Liver (tissue), 9 donors: Measurements from ENCODE around the gene TRIP12. TPM values are rescaled to one million over a fixed set of nuclear protein-coding genes. Genes with fewer than 3 reads are reported as not detected.

Experiments used
- DNase-seq: peaks from one replicate; pipeline ENCODE4 v3.0.0-alpha.2; 2017; ENCODE audit warnings: low spot score
- H3K27ac ChIP-seq, 2 donors: one replicate each; pipeline ENCODE4 v1.7.0; 2013; ENCODE audit warnings: inconsistent platforms in 2 of 2, low read length in 2 of 2, control low read depth in 1 of 2, low read depth in 1 of 2, mild to moderate bottlenecking in 1 of 2
- H3K27me3 ChIP-seq, 4 donors: one replicate each; pipeline versions ENCODE4 v1.6.1 to v1.7.0; 2013; ENCODE audit warnings: low read length in 3 of 4, inconsistent platforms in 1 of 4, mild to moderate bottlenecking in 1 of 4, moderate library complexity in 1 of 4; ENCODE audit not compliant: control insufficient read depth in 4 of 4, insufficient read depth in 4 of 4
- H3K36me3 ChIP-seq, 4 donors: one replicate each; pipeline versions ENCODE4 v1.6.1 to v1.7.0; 2013; ENCODE audit warnings: low read length in 3 of 4, mild to moderate bottlenecking in 3 of 4, low read depth in 1 of 4, moderate library complexity in 1 of 4; ENCODE audit not compliant: control insufficient read depth in 4 of 4, insufficient read depth in 3 of 4
- H3K4me1 ChIP-seq, 4 donors: one replicate each; pipeline versions ENCODE4 v1.6.1 to v1.7.0; 2013; ENCODE audit warnings: low read length in 3 of 4, mild to moderate bottlenecking in 3 of 4, moderate library complexity in 1 of 4; ENCODE audit not compliant: control insufficient read depth in 4 of 4, insufficient read depth in 4 of 4
- H3K4me3 ChIP-seq, 3 donors: one replicate each; pipeline versions ENCODE4 v1.6.1 to v1.7.0; 2013; ENCODE audit warnings: low read length in 3 of 3, control low read depth in 1 of 3, low read depth in 1 of 3, mild to moderate bottlenecking in 1 of 3
- H3K9ac ChIP-seq, 2 donors: one replicate each; pipeline ENCODE4 v1.7.0; 2013; ENCODE audit warnings: low read length in 2 of 2, mild to moderate bottlenecking in 2 of 2, moderate library complexity in 2 of 2, control low read depth in 1 of 2, low read depth in 1 of 2
- H3K9me3 ChIP-seq, 4 donors: one replicate each; pipeline versions ENCODE4 v1.6.1 to v1.7.0; 2013; ENCODE audit warnings: low read length in 3 of 4; ENCODE audit not compliant: control insufficient read depth in 4 of 4
- ATF3 ChIP-seq: IDR thresholded peaks from 2 replicates; pipeline ENCODE4 v1.6.1; 2016; ENCODE audit warnings: antibody characterized with exemption
- CTCF ChIP-seq: fragments of 150-350 bp; IDR thresholded peaks from 2 replicates; pipeline ENCODE4 v1.5.1; 2017; ENCODE audit warnings: improper control_type of control experiment, low read depth, low read length; ENCODE audit not compliant: missing input control
- EGR1 ChIP-seq, 2 donors: IDR thresholded peaks; 2 replicates each; pipeline ENCODE4 v1.6.1; 2016 to 2018; ENCODE audit warnings: antibody characterized with exemption in 2 of 2, low read depth in 2 of 2
- FOXA1 ChIP-seq: IDR thresholded peaks from 2 replicates; pipeline ENCODE4 v1.6.1; 2016; ENCODE audit warnings: antibody characterized with exemption
- FOXA2 ChIP-seq: IDR thresholded peaks from 2 replicates; pipeline ENCODE4 v1.6.1; 2016; ENCODE audit warnings: antibody characterized with exemption
- GABPA ChIP-seq, 2 donors: IDR thresholded peaks in 1 of 2; conservative IDR thresholded peaks in 1 of 2; 2 replicates each; pipeline ENCODE4 v1.6.1; 2016; ENCODE audit warnings: antibody characterized with exemption in 2 of 2, mild to moderate bottlenecking in 1 of 2, moderate library complexity in 1 of 2
- HNF4A ChIP-seq, 2 donors: conservative IDR thresholded peaks; 2 replicates each; pipeline ENCODE4 v1.6.1; 2016; ENCODE audit warnings: antibody characterized with exemption in 2 of 2, mild to moderate bottlenecking in 2 of 2
- HNF4G ChIP-seq: IDR thresholded peaks from 2 replicates; pipeline ENCODE4 v1.6.1; 2016; ENCODE audit warnings: antibody characterized with exemption
- JUND ChIP-seq, 2 donors: IDR thresholded peaks; 2 replicates each; pipeline ENCODE4 v1.6.1; 2016; ENCODE audit warnings: antibody characterized with exemption in 2 of 2
- MAX ChIP-seq: IDR thresholded peaks from 2 replicates; pipeline ENCODE4 v1.6.1; 2016; ENCODE audit warnings: antibody characterized with exemption
- NR2F2 ChIP-seq: IDR thresholded peaks from 2 replicates; pipeline ENCODE4 v1.6.1; 2016; ENCODE audit warnings: antibody characterized with exemption
- RAD21 ChIP-seq, 2 donors: IDR thresholded peaks; 2 replicates each; pipeline ENCODE4 v1.6.1; 2016; ENCODE audit warnings: antibody characterized with exemption in 2 of 2, mild to moderate bottlenecking in 2 of 2
- REST ChIP-seq: IDR thresholded peaks from 2 replicates; pipeline ENCODE4 v1.6.1; 2016; ENCODE audit warnings: antibody characterized with exemption, mild to moderate bottlenecking
- RXRA ChIP-seq, 2 donors: IDR thresholded peaks; 2 replicates each; pipeline ENCODE4 v1.6.1; 2017 to 2018; ENCODE audit warnings: antibody characterized with exemption in 2 of 2, mild to moderate bottlenecking in 1 of 2
- SP1 ChIP-seq: IDR thresholded peaks from 2 replicates; pipeline ENCODE4 v1.6.1; 2018; ENCODE audit warnings: antibody characterized with exemption, mild to moderate bottlenecking
- TAF1 ChIP-seq: conservative IDR thresholded peaks from 2 replicates; pipeline ENCODE4 v1.6.1; 2016; ENCODE audit warnings: antibody characterized with exemption, mild to moderate bottlenecking
- YY1 ChIP-seq: IDR thresholded peaks from 2 replicates; pipeline ENCODE4 v1.6.1; 2016; ENCODE audit warnings: antibody characterized with exemption, mild to moderate bottlenecking
- ZBTB33 ChIP-seq: IDR thresholded peaks from 2 replicates; pipeline ENCODE4 v1.6.1; 2016; ENCODE audit warnings: antibody characterized with exemption
- WGBS: extraction: QIAGEN DNeasy Blood & Tissue Kit; methylation state at CpG from one replicate; pipeline ENCODE4 v1.1.7; 2013; 5-methylcytosine and 5-hydroxymethylcytosine counted together
- polyA plus RNA-seq, 2 donors: library from polyadenylated mRNA; stranded (reverse) in 1 of 2; unstranded in 1 of 2; fragments of 200-250 nt in 1 of 2; fragments of >200 nt in 1 of 2; fragmentation: Nextera tagmentation in 1 of 2; extraction: Ambion mirVana in 1 of 2; gene quantifications; one replicate each; pipeline versions ENCODE4 v1.2.1 to v1.2.3, GENCODE V29; 2013 to 2015
- total RNA-seq, 2 donors: library from RNA; depleted of rRNA; stranded (reverse); fragments of >200 nt; gene quantifications; one replicate each; pipeline ENCODE4 v1.2.3, GENCODE V29; 2014
- donor health status: healthy.
- donor health status: healthy.
- donor health status: healthy.
- donor health status: healthy.
- donor health status: healthy.

The TRIP12 gene
- total RNA-seq = 100 to 1,000 TPM; 114 to 128 TPM
- 10 to 100 TPM; 13.9 to 20.3 TPM for polyA plus RNA-seq

GRCh38 chr2:229921892-229922448 lies at the start of gene TRIP12:
Gene TRIP12, minus strand, starts transcription at chr2:229922009. Its CDS starts 41,930 bp downstream, at chr2:229880079.
- H3K27ac ChIP-seq = peak within 1 kb of the TSS; percentile 87 to 91
- H3K9ac ChIP-seq = peak within 1 kb of the TSS; percentile 87 to 93
- TF ChIP-seq TAF1 (peak; percentile 20), RXRA (IDR thresholded peaks at IDR 0.05) (peak; percentile 49 to 68), NR2F2 (peak; percentile 99), FOXA1 (no peak), YY1 (no peak), GABPA (IDR thresholded peaks at IDR 0.05 in 1 of 2, conservative IDR thresholded peaks at IDR 0.05 in 1 of 2) (peak; percentile 43 to 82), REST (peak; percentile 35), SP1 (peak; percentile 61), ZBTB33 (no peak), JUND (IDR thresholded peaks at IDR 0.05) (peak in 1 of 2 donors; percentile 25), RAD21 (IDR thresholded peaks at IDR 0.05) (peak in 1 of 2 donors; percentile 17), MAX (peak; percentile 28), HNF4G (no peak), HNF4A (conservative IDR thresholded peaks at IDR 0.05) (peak; percentile 48 to 52), CTCF (no peak), FOXA2 (no peak), ATF3 (no peak), EGR1 (IDR thresholded peaks at IDR 0.05; ENCODE audit: low read depth in 2 of 2) (peak; percentile 67 to 73)
- H3K4me3 ChIP-seq = peak within 1 kb of the TSS; percentile 85 to 96 (median 91)
- no peaks in the 10 kb centered on the region for H3K9me3 ChIP-seq
- peaks cover 0 to 5% (median 3%) of the 10 kb centered on the region in 4 donors for H3K36me3 ChIP-seq
- peaks cover 0 to 26% (median 15%) of the 10 kb centered on the region in 4 donors for H3K4me1 ChIP-seq
- DNase-seq = peak; percentile 89
- no peaks in the 10 kb centered on the region for H3K27me3 ChIP-seq
- WGBS = under 1% methylated on average over 49 of the region's 49 CpGs
